ENCODE data around the gene C14orf119. TPM values are rescaled to one million over a fixed set of nuclear protein-coding genes. Genes with fewer than 3 reads are reported as not detected.

Gene C14orf119
- polyA plus RNA-seq, 1 donor from 2014 or later: 68.7 TPM

DNA sequence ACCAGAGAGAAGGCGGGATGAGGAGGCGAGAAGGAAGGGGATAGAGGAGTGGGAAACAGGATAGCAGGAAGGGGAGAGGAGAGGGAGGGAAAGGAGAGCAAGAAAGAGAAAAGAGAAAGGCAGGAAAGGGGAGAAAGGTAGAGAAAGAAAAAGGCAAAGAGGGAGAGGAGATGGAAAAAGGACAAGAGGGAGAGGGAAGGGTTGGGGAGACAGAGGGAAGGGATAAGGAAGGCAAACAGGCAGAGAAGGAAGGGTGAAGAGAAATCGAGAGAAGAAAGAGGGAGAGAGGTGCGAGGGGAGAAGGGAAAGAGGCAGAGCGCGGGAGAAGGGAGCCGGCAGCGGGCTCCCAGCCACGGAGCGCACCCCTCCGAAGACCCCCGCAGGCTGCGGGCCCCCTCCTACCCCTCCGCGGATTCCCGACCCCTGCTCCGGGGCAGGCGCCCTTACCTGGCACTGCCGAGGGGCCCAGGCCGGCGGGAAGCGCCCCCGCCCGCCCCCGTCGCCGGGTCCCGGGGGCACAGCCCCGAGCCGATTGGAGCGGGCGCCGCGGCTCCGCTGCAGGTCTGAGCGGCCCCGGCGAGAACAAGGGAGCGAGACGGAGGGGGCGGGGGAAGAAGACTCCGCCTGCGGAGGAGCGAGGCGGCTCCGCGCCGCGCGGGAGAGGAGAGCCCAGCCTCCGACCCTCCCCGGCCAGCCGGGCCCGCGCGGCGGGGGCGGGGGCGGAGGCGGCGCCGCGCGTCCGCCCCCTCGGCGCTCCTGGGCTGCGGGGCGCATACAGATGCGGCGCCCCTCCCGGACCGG is 38.1 kb upstream of the C14orf119 start, which contains the start of gene CDH24:
TSS of gene CDH24 (minus strand) at position 565 of the 801 bp plus-strand sequence. CDS start 1,787 bp downstream, outside the sequence.
- H3K36me3 Mint-ChIP-seq: peaks cover 5% of the 10 kb centered on the region
- H3K4me3 Mint-ChIP-seq: peak within 1 kb of the TSS; percentile 78 to 96 (median 91)
- peak within 1 kb of the TSS; percentile 13 to 92 (median 83) for H3K27ac Mint-ChIP-seq
- peaks cover 5 to 13% (median 8%) of the 10 kb centered on the region in 3 donors for H3K4me1 Mint-ChIP-seq
- no peaks in the 10 kb centered on the region for H3K9me3 Mint-ChIP-seq
- peaks cover 5% of the 10 kb centered on the region for H3K27me3 Mint-ChIP-seq

GRCh38 chr14:23057757-23058653 is 37.3 kb upstream of the C14orf119 start:
- Mint-ChIP-seq H3K27me3 (peaks cover 5% of the 10 kb centered on the region), H3K27ac (peak overlapping the region in 2 of 3 donors; percentile 69 to 83), H3K4me1 (peaks cover 5 to 13% (median 8%) of the 10 kb centered on the region in 3 donors), H3K4me3 (peak overlapping the region; percentile 78 to 96 (median 91)), H3K36me3 (peaks cover 5% of the 10 kb centered on the region), H3K9me3 (no peaks in the 10 kb centered on the region)

DNA sequence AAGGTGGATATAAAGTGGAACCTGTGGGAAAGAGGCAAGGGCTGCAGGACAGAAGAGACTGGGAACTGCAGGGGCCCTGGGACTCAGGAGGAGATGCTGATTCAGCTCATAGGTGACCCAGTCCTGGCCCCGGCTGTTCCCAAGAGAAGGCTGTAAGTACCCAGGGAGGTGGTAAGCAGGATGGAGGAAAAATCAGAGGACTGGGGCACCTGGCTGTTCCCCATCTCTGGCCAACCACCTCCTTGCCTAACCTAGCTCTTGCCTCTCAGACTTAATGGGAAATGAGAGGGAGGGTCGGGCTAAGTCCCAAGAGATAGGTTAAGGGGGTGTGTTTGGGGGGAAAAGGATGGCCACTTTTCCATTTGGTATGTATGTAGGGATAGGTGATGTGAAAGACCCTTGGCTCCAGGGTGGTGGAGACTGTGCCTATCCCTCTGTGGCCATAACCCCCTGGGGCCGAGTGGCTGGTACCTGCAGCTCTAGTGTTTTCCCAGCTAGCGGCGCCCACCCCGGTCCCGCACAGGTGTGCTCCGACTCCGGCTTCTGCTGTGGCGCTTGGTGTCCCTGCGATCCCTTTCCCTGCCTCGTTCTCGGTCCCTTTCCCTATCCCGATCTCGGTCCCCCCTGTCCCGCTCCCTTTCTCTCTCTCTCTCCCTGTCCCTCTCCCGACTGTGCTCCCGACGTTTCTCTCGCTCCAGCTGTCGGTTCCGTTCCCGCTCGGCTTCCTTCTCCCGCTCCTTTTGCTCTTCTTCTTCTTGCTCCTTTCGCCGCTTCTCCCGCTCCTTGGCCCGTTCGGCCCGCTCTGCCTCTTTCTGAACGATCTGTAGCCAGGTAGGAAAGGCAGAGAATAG is 36.4 kb upstream of the C14orf119 start:
- H3K27ac Mint-ChIP-seq: peak overlapping the region in 1 of 3 donors; percentile 95
- H3K36me3 Mint-ChIP-seq: peaks cover 5% of the 10 kb centered on the region
- peaks cover 5 to 13% (median 8%) of the 10 kb centered on the region in 3 donors for H3K4me1 Mint-ChIP-seq
- H3K9me3 Mint-ChIP-seq: no peaks in the 10 kb centered on the region
- peaks cover 5% of the 10 kb centered on the region for H3K27me3 Mint-ChIP-seq
- H3K4me3 Mint-ChIP-seq: peak overlapping the region in 1 of 4 donors; percentile 38

- Mint-ChIP-seq H3K36me3 (peaks cover 5% of the 10 kb centered on the region), H3K4me3 (no peak overlapping the region), H3K9me3 (no peaks in the 10 kb centered on the region), H3K27ac (no peak overlapping the region), H3K4me1 (peaks cover 5 to 13% (median 8%) of the 10 kb centered on the region in 3 donors), H3K27me3 (peaks cover 4% of the 10 kb centered on the region)
These were observed 34.6 kb upstream of the C14orf119 start for GRCh38 chr14:23060536-23061260.

DNA sequence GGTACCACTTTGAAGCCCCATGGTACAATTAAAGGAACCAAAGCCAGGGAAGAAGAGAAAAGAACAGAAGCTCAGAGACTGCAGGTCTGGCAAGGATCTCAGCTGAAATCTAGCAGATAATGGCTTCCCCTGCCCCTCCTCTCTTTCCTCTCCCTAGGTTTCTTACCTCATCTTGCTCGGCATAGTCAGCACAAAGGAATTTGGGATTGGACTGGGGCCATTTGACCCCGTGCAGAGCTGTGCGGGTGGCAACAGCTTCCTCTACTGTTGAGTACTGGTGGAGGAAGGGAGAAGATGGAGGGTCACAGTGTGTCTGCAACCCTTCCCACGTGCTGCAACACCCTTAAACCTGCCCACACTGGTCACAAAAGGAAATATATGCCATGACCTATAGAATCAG is 33.3 kb upstream of the C14orf119 start:
- Mint-ChIP-seq H3K4me1 (peaks cover 3 to 5% (median 4%) of the 10 kb centered on the region in 3 donors), H3K27ac (no peak overlapping the region), H3K27me3 (no peaks in the 10 kb centered on the region), H3K36me3 (peaks cover 7% of the 10 kb centered on the region), H3K4me3 (no peak overlapping the region), H3K9me3 (no peaks in the 10 kb centered on the region)

GRCh38 chr14:23063601-23064000 is 31.7 kb upstream of the C14orf119 start:
- H3K4me3 Mint-ChIP-seq: peak overlapping the region in 1 of 4 donors; percentile 6
- no peaks in the 10 kb centered on the region for H3K27me3 Mint-ChIP-seq

GRCh38 chr14:23066368-23066767 is 28.9 kb upstream of the C14orf119 start:
- Mint-ChIP-seq H3K4me3 (peak overlapping the region in 1 of 4 donors; percentile 50), H3K4me1 (peaks cover 14 to 17% (median 16%) of the 10 kb centered on the region in 3 donors), H3K9me3 (no peaks in the 10 kb centered on the region), H3K27ac (no peak overlapping the region), H3K36me3 (peaks cover 3% of the 10 kb centered on the region), H3K27me3 (no peaks in the 10 kb centered on the region)

More at GRCh38 chr14:23063601-23064000, 31.7 kb upstream of the C14orf119 start:
- Mint-ChIP-seq H3K27ac (peak overlapping the region in 2 of 3 donors; percentile 59 to 67), H3K36me3 (peaks cover 5% of the 10 kb centered on the region), H3K4me1 (peaks cover under 1 to 3% (median 1%) of the 10 kb centered on the region in 3 donors), H3K9me3 (no peaks in the 10 kb centered on the region)

GRCh38 chr14:23066855-23067744 is 28.2 kb upstream of the C14orf119 start:
- H3K4me1 Mint-ChIP-seq: peaks cover 20 to 24% (median 23%) of the 10 kb centered on the region in 3 donors
- H3K27ac Mint-ChIP-seq: no peak overlapping the region

GRCh38 chr14:23067847-23068788 is 27.2 kb upstream of the C14orf119 start:
- H3K36me3 Mint-ChIP-seq: peaks cover 3% of the 10 kb centered on the region

More at GRCh38 chr14:23066855-23067744, 28.2 kb upstream of the C14orf119 start:
- Mint-ChIP-seq H3K27me3 (no peaks in the 10 kb centered on the region), H3K36me3 (peaks cover 3% of the 10 kb centered on the region), H3K9me3 (no peaks in the 10 kb centered on the region), H3K4me3 (no peak overlapping the region)

DNA sequence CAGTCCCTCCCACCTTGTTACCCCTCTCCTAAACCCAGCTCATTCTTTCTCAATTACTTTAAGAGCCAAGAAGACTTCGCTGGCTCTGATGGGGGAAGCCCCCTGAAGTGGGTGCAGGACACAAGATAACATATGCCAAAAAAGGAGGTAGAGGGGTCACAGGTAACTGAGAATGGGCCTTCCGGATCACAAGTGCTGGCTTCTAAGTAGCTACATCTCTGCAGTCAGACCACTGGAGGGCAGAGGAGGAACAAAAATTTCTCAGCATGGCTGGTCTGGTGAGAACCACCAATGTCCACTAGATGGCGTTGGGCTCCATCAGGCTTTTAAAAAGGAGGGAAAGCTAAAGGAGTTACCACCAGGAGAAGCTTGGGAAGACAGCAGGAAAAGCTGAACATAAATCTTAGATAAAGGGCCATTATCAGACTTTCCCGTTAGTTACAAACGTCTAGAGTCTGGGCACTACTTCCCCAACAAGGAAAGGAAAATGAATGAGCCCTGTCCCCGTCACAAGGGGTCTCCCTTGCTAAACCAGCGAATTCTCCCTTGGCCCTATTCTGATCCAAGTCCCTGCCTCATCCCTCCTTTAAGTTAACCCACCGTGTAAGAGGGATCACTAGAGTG is 26.4 kb upstream of the C14orf119 start:
- H3K27ac Mint-ChIP-seq: peak overlapping the region; percentile 88 to 92 (median 89)
- no peaks in the 10 kb centered on the region for H3K27me3 Mint-ChIP-seq
- peaks cover 3% of the 10 kb centered on the region for H3K36me3 Mint-ChIP-seq
- H3K4me1 Mint-ChIP-seq: peaks cover 20 to 30% (median 25%) of the 10 kb centered on the region in 3 donors
- no peaks in the 10 kb centered on the region for H3K9me3 Mint-ChIP-seq
- peak overlapping the region in 3 of 4 donors; percentile 32 to 88 (median 49) for H3K4me3 Mint-ChIP-seq

More at GRCh38 chr14:23067847-23068788, 27.2 kb upstream of the C14orf119 start:
- H3K27ac Mint-ChIP-seq: peak overlapping the region in 2 of 3 donors; percentile 88 to 89
- H3K4me3 Mint-ChIP-seq: no peak overlapping the region
- H3K27me3 Mint-ChIP-seq: no peaks in the 10 kb centered on the region
- no peaks in the 10 kb centered on the region for H3K9me3 Mint-ChIP-seq
- peaks cover 20 to 30% (median 25%) of the 10 kb centered on the region in 3 donors for H3K4me1 Mint-ChIP-seq

DNA sequence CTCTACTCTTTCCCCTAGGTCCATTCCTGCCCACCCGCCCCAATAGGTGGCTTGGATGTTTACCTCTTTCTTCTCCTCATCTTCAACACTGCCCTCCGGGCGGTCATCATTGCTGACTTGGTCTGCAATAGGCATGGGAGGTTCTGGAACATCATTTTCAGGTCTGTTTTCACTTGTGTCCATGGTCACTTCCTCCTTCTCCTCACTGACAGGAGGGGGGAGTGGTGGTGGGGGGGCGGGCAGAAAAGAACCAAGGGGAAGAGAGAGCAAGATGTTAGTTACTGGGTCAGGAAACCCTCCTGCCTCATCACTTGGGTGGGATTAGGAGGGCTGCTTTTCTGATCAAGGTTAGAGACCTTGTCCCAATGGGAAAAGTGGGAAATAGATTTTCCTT is 25.9 kb upstream of the C14orf119 start:
- no peaks in the 10 kb centered on the region for H3K9me3 Mint-ChIP-seq
- H3K4me3 Mint-ChIP-seq: peak overlapping the region in 3 of 4 donors; percentile 32 to 88 (median 49)
- no peaks in the 10 kb centered on the region for H3K27me3 Mint-ChIP-seq
- peak overlapping the region; percentile 39 to 89 (median 53) for H3K27ac Mint-ChIP-seq
- H3K4me1 Mint-ChIP-seq: peaks cover 20 to 30% (median 25%) of the 10 kb centered on the region in 3 donors
- H3K36me3 Mint-ChIP-seq: peaks cover 3% of the 10 kb centered on the region

Data from IgD-negative memory B cell (primary cell).